ENCODE data around the gene ADRA2C. TPM values are rescaled to one million over a fixed set of nuclear protein-coding genes. Genes with fewer than 3 reads are reported as not detected.

The ADRA2C gene
- total and polyA plus RNA-seq, 2 experiments from 2014 or later = 3.0 to 16.6 TPM

- H2AFZ ChIP-seq = no peak overlapping the region
- ATAC-seq (no peak; the same call in 1 of the 3 replicates), DNase-seq (ENCODE audit: low spot score) (no peak)
- H4K20me1 ChIP-seq (replicated peaks; ENCODE audit: insufficient read depth) = no peaks in the 10 kb centered on the region
- H3K36me3 ChIP-seq (ENCODE audit: insufficient read depth) = no peaks in the 10 kb centered on the region
- no peaks in the 10 kb centered on the region for H3K27me3 ChIP-seq (ENCODE audit: insufficient read depth)
- H3K79me2 ChIP-seq (replicated peaks; ENCODE audit: insufficient read depth) = no peaks in the 10 kb centered on the region
- TF ChIP-seq POLR2AphosphoS5 (IDR thresholded peaks at IDR 0.05; ENCODE audit: low read depth) (no peak), NANOG (IDR thresholded peaks at IDR 0.05; ENCODE audit: borderline replicate concordance) (no peak), EZH2phosphoT487 (IDR thresholded peaks at IDR 0.05; ENCODE audit: unreplicated experiment) (no peak), REST (IDR thresholded peaks at IDR 0.05; ENCODE audit: unreplicated experiment) (no peak), ZNF462 (CRISPR knock-in tag; IDR thresholded peaks at IDR 0.05) (no peak), ZNF114 (CRISPR knock-in tag; IDR thresholded peaks at IDR 0.05) (no peak)
- TF ChIP-seq, protein P1, sequence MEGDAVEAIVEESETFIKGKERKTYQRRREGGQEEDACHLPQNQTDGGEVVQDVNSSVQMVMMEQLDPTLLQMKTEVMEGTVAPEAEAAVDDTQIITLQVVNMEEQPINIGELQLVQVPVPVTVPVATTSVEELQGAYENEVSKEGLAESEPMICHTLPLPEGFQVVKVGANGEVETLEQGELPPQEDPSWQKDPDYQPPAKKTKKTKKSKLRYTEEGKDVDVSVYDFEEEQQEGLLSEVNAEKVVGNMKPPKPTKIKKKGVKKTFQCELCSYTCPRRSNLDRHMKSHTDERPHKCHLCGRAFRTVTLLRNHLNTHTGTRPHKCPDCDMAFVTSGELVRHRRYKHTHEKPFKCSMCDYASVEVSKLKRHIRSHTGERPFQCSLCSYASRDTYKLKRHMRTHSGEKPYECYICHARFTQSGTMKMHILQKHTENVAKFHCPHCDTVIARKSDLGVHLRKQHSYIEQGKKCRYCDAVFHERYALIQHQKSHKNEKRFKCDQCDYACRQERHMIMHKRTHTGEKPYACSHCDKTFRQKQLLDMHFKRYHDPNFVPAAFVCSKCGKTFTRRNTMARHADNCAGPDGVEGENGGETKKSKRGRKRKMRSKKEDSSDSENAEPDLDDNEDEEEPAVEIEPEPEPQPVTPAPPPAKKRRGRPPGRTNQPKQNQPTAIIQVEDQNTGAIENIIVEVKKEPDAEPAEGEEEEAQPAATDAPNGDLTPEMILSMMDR (conservative IDR thresholded peaks at IDR 0.05; ENCODE audit: low read depth in 2 of 2) = no peak
- TF ChIP-seq, protein P2, sequence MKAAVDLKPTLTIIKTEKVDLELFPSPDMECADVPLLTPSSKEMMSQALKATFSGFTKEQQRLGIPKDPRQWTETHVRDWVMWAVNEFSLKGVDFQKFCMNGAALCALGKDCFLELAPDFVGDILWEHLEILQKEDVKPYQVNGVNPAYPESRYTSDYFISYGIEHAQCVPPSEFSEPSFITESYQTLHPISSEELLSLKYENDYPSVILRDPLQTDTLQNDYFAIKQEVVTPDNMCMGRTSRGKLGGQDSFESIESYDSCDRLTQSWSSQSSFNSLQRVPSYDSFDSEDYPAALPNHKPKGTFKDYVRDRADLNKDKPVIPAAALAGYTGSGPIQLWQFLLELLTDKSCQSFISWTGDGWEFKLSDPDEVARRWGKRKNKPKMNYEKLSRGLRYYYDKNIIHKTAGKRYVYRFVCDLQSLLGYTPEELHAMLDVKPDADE (IDR thresholded peaks at IDR 0.05) = no peak
- Mint-ChIP-seq H3K9me3 (peaks cover 6% of the 10 kb centered on the region; the same call in 2 of the 3 replicates), H3K4me1 (peaks cover 8% of the 10 kb centered on the region; the same call in 2 of the 3 replicates), H3K36me3 (ENCODE audit: low read depth) (0 out of 3 replicates have a peak, but pooled peaks cover 4% of the 10 kb centered on the region), H3K27me3 (ENCODE audit: insufficient read depth, low read depth, poor library complexity) (peaks cover 7% of the 10 kb centered on the region), H3K4me3 (no peak overlapping the region), H3K27ac (no peak overlapping the region)
- H3K9me2 ChIP-seq (ENCODE audit: insufficient read depth) = no peaks in the 10 kb centered on the region
- H3K4me3 ChIP-seq = no peak overlapping the region
- no peaks in the 10 kb centered on the region for H3F3A ChIP-seq (replicated peaks; ENCODE audit: low read depth)
- no peak overlapping the region for H3K27ac ChIP-seq (ENCODE audit: low read depth)
- peaks cover 5% of the 10 kb centered on the region; the same call in 1 of the 2 replicates for H3K4me1 ChIP-seq (ENCODE audit: insufficient read depth)
- H3K4me2 ChIP-seq = no peak overlapping the region
Measured at GRCh38 chr4:3781997-3782930, 16.1 kb downstream of the ADRA2C start.

Measured in GM23338 (cell line).